Duodenal mucosa (tissue), 2 donors: ENCODE data around the gene ELF2.
A peak's percentile ranks its signal among the peaks of the same experiment; 100 is the strongest.

Source experiments
- H3K27ac ChIP-seq: one replicate; pipeline ENCODE4 v1.7.0; 2013; ENCODE audit warnings: low read depth, low read length
- H3K27me3 ChIP-seq, 2 donors: one replicate each; pipeline ENCODE4 v1.7.0; 2013; ENCODE audit warnings: low read length in 2 of 2, control low read depth in 1 of 2; ENCODE audit not compliant: insufficient read depth in 2 of 2, control insufficient read depth in 1 of 2
- H3K36me3 ChIP-seq, 2 donors: one replicate each; pipeline ENCODE4 v1.7.0; 2013; ENCODE audit warnings: low read length in 2 of 2, control low read depth in 1 of 2; ENCODE audit not compliant: insufficient read depth in 2 of 2, control insufficient read depth in 1 of 2
- H3K4me1 ChIP-seq, 2 donors: one replicate each; pipeline ENCODE4 v1.7.0; 2013; ENCODE audit warnings: low read length in 2 of 2, control low read depth in 1 of 2; ENCODE audit not compliant: insufficient read depth in 2 of 2, control insufficient read depth in 1 of 2
- H3K4me3 ChIP-seq, 2 donors: one replicate each; pipeline ENCODE4 v1.7.0; 2013; ENCODE audit warnings: low read length in 2 of 2, low read depth in 1 of 2
- H3K9ac ChIP-seq, 2 donors: one replicate each; pipeline ENCODE4 v1.7.0; 2013; ENCODE audit warnings: low read length in 2 of 2, low read depth in 1 of 2
- H3K9me3 ChIP-seq, 2 donors: one replicate each; pipeline ENCODE4 v1.7.0; 2013; ENCODE audit warnings: low read length in 2 of 2, control low read depth in 1 of 2; ENCODE audit not compliant: control insufficient read depth in 1 of 2

ELF2 gene

GRCh38 chr4:139188648-139189416, 11.8 kb upstream of the ELF2 start:
- no peaks in the 10 kb centered on the region for H3K9me3 ChIP-seq
- no peaks in the 10 kb centered on the region for H3K36me3 ChIP-seq
- H3K4me1 ChIP-seq = no peaks in the 10 kb centered on the region
- H3K9ac ChIP-seq = no peak overlapping the region
- no peaks in the 10 kb centered on the region for H3K27me3 ChIP-seq
- no peak overlapping the region for H3K4me3 ChIP-seq
- H3K27ac ChIP-seq = no peak overlapping the region

GRCh38 chr4:139184129-139184528, 7.1 kb upstream of the ELF2 start:
- Histone ChIP-seq H3K27ac (no peak overlapping the region), H3K4me3 (no peak overlapping the region), H3K36me3 (no peaks in the 10 kb centered on the region), H3K9ac (no peak overlapping the region), H3K4me1 (no peaks in the 10 kb centered on the region), H3K27me3 (no peaks in the 10 kb centered on the region), H3K9me3 (no peaks in the 10 kb centered on the region)

- Histone ChIP-seq H3K27ac (peak overlapping the region; percentile 99), H3K4me1 (peaks cover 4 to 11% of the 10 kb centered on the region in 2 donors), H3K9me3 (no peaks in the 10 kb centered on the region), H3K9ac (peak overlapping the region; percentile 92 to 97), H3K27me3 (no peaks in the 10 kb centered on the region), H3K36me3 (no peaks in the 10 kb centered on the region), H3K4me3 (peak overlapping the region; percentile 89 to 94)
Measured at GRCh38 chr4:139177869-139178619, 1.0 kb upstream of the ELF2 start.

DNA sequence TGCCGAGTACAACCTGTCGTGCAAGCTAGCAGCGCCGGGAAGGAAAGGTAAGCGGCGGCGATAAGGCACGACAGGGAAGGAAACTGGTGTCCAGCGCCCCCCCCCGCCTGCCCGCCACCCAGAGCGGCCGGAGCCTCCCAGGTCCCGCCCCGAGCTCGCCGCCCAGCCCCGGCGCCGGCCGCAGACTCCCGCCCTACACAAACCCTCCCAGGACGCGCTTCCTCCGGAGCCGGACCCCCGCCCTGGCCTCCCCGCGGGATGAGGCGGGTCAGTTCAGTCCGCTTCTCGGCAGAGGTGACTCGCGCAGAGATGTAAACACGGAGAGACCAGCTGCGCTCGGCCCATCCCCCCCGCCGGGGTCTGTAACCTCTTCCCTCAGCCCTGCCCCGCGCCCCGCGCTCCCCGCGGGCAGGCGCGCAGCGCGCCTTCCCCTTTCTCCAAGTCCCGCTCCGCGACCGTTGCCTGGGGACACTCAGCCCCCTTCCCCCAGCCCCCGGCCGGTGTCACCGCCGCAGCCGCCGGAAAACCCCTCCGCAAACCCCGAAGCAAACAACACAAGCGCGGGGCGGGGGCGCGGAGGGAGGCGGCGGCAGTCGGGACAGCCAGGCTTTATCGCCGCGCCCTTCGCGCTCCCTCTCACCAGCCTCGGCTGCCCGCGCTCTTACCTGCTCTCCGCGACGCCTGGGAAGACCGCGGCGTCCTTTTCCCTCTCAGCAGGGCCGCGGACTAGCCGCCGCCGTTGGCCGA, 543 bp downstream of the ELF2 start:
- peak overlapping the region; percentile 90 to 94 for H3K4me3 ChIP-seq
- H3K9me3 ChIP-seq = no peaks in the 10 kb centered on the region
- H3K36me3 ChIP-seq = no peaks in the 10 kb centered on the region
- peaks cover 4 to 11% of the 10 kb centered on the region in 2 donors for H3K4me1 ChIP-seq
- H3K27ac ChIP-seq = peak overlapping the region; percentile 99
- no peaks in the 10 kb centered on the region for H3K27me3 ChIP-seq
- H3K9ac ChIP-seq = peak overlapping the region; percentile 74 to 84

- peak overlapping the region; percentile 90 to 94 for H3K4me3 ChIP-seq
- peaks cover 4 to 11% of the 10 kb centered on the region in 2 donors for H3K4me1 ChIP-seq
- H3K27ac ChIP-seq = peak overlapping the region; percentile 99
- H3K36me3 ChIP-seq = no peaks in the 10 kb centered on the region
- H3K27me3 ChIP-seq = no peaks in the 10 kb centered on the region
- H3K9ac ChIP-seq = peak overlapping the region; percentile 74 to 84
- no peaks in the 10 kb centered on the region for H3K9me3 ChIP-seq
Measured at GRCh38 chr4:139175646-139176301, 1.2 kb downstream of the ELF2 start.

DNA sequence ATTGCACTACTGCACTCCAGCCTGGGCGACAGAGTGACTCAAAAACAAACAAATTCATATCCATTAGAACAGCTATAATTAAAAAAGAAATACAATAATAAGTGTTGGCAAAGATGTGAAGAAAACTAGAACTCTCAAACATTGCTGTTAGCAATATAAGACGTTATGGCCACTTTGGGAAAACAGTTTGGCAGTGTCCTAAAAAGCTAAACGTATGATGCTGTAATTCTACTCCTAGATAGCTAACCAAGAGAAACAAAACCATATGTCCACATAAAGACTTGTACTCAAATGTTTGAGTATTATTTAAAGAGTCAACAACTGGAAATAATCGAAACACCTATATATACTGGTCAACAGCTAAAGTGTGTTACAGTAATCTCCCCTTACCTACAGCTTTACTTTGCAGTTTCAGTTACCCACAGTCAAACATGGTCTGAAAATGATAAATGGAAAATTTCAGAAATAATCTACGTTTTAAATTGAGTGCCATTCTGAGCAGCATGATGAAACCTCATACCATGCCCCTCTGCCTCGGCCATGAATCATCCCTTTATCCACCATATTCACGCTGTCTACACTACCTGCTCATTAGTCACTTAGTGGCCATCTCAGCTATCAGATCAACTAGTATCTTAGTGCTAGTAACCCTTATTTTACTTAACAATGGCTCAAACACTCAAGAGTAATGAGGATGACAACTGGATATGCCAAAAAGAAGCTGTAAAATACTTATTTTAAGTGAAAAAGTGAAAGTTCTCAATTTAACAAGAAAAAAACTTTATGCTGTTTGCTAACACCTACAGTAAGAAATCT, 4.9 kb downstream of the ELF2 start:
- Histone ChIP-seq H3K36me3 (no peaks in the 10 kb centered on the region), H3K27ac (no peak overlapping the region), H3K9ac (no peak overlapping the region), H3K4me1 (peaks cover 4 to 14% of the 10 kb centered on the region in 2 donors), H3K4me3 (no peak overlapping the region), H3K27me3 (no peaks in the 10 kb centered on the region), H3K9me3 (no peaks in the 10 kb centered on the region)

DNA sequence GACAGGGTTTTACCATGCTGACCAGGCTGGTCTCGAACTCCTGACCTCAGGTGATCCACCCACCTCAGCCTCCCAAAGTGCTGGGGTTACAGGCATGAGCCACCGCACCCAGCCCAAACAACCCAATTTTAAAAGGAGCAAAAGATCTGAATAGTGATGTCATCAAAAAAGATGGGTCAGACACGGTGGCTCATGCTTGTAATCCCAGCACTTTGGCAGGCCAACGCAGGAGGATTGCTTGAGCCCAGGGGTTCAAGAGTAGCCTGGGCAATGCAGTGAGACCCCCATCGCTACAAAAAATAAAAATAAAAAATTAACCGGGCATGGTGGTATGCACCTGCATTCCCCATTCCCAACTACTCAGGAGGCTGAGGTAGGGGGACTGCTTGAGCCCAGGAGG, 6.1 kb downstream of the ELF2 start:
- no peak overlapping the region for H3K9ac ChIP-seq
- H3K27me3 ChIP-seq = no peaks in the 10 kb centered on the region
- no peaks in the 10 kb centered on the region for H3K9me3 ChIP-seq
- no peak overlapping the region for H3K4me3 ChIP-seq
- no peaks in the 10 kb centered on the region for H3K36me3 ChIP-seq
- H3K27ac ChIP-seq = no peak overlapping the region
- peaks cover 3 to 14% of the 10 kb centered on the region in 2 donors for H3K4me1 ChIP-seq

- Histone ChIP-seq H3K4me3 (no peak overlapping the region), H3K9ac (no peak overlapping the region), H3K36me3 (no peaks in the 10 kb centered on the region), H3K4me1 (peaks cover 0 to 3% of the 10 kb centered on the region in 2 donors), H3K9me3 (no peaks in the 10 kb centered on the region), H3K27me3 (no peaks in the 10 kb centered on the region), H3K27ac (no peak overlapping the region)
Measured at GRCh38 chr4:139167774-139168444, 9.1 kb downstream of the ELF2 start.

DNA sequence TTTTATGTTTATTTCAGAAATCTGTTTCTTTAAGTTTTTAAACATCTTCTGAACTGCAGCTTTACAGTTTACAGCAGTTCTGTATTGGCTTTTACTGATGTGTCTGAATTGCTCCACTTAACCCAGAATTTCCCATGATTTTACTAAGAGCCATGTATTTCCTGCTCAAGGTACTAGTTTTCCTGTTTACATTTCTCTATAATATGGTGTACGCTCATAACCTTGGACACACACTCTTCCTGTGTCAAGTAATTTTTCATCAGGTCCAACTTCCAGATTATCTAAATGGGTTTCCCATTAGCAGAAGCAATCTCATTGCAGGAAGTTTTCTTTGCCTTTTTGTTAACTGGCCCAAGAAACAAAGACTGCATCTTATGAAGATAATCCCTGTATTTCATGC, 12.3 kb downstream of the ELF2 start:
- H3K4me3 ChIP-seq = no peak overlapping the region
- H3K9ac ChIP-seq = no peak overlapping the region
- no peak overlapping the region for H3K27ac ChIP-seq
- H3K27me3 ChIP-seq = no peaks in the 10 kb centered on the region
- H3K4me1 ChIP-seq = peaks cover 0 to 3% of the 10 kb centered on the region in 2 donors
- H3K36me3 ChIP-seq = no peaks in the 10 kb centered on the region
- H3K9me3 ChIP-seq = no peaks in the 10 kb centered on the region
